H7 (cell line): Measurements from ENCODE around the gene PHAF1. TPM values are rescaled to one million over a fixed set of nuclear protein-coding genes. Genes with fewer than 3 reads are reported as not detected.
A peak's percentile ranks its signal among the peaks of the same experiment; 100 is the strongest.

Source experiments
- DNase-seq: peaks from one replicate; pipeline ENCODE4 v3.0.0; 2012
- H3K27me3 ChIP-seq: 2 replicates; pipeline ENCODE4 v1.6.0; 2011; ENCODE audit warnings: mild to moderate bottlenecking, low read length; ENCODE audit not compliant: control insufficient read depth, insufficient read depth
- H3K36me3 ChIP-seq: replicated peaks from 2 replicates; pipeline ENCODE4 v1.5.1; 2011; ENCODE audit warnings: low read length; ENCODE audit not compliant: control insufficient read depth, insufficient read depth
- H3K4me3 ChIP-seq: 2 replicates; pipeline ENCODE4 v1.5.1; 2011; ENCODE audit warnings: low read depth, mild to moderate bottlenecking, control low read depth, low read length, moderate library complexity; ENCODE audit not compliant: insufficient read depth
- total RNA-seq: library from RNA; depleted of rRNA; stranded (reverse); fragments of >200 nt; shearing (Covaris generic); gene quantifications from 2 replicates; pipeline ENCODE4 v1.2.3, GENCODE V29; 2014

PHAF1 gene
- total RNA-seq, 1 experiment from 2014 or later, result 24.1 TPM

- peaks cover 99% of the 10 kb centered on the region for H3K27me3 ChIP-seq
Observed at GRCh38 chr16:67157892-67158635, 48.3 kb downstream of the PHAF1 start.

GRCh38 chr16:67158637-67159600 lies 49.2 kb downstream of the PHAF1 start:
- Histone ChIP-seq H3K36me3 (no peaks in the 10 kb centered on the region), H3K4me3 (peak overlapping the region; percentile 58), H3K27me3 (peaks cover 99% of the 10 kb centered on the region)
- DNase-seq, result peak; percentile 78

More at GRCh38 chr16:67157892-67158635, 48.3 kb downstream of the PHAF1 start:
- DNase-seq, result no peak
- H3K36me3 ChIP-seq, result no peaks in the 10 kb centered on the region
- no peak overlapping the region for H3K4me3 ChIP-seq

- H3K4me3 ChIP-seq, result no peak overlapping the region
- peak; percentile 75 for DNase-seq
Observed at GRCh38 chr16:67161595-67162058, 51.9 kb downstream of the PHAF1 start.

GRCh38 chr16:67162506-67163163 lies 52.9 kb downstream of the PHAF1 start:
- H3K27me3 ChIP-seq, result peaks cover 99% of the 10 kb centered on the region
- H3K4me3 ChIP-seq, result peak overlapping the region; percentile 43; the same call in 1 of the 2 replicates
- H3K36me3 ChIP-seq, result no peaks in the 10 kb centered on the region
- DNase-seq, result peak; percentile 77

More at GRCh38 chr16:67161595-67162058, 51.9 kb downstream of the PHAF1 start:
- no peaks in the 10 kb centered on the region for H3K36me3 ChIP-seq
- H3K27me3 ChIP-seq, result peaks cover 99% of the 10 kb centered on the region

- Histone ChIP-seq H3K27me3 (peaks cover 99% of the 10 kb centered on the region), H3K4me3 (peak overlapping the region; percentile 43), H3K36me3 (no peaks in the 10 kb centered on the region)
- peak; percentile 84 for DNase-seq
Observed at GRCh38 chr16:67163164-67163998, 53.6 kb downstream of the PHAF1 start.

- peak; percentile 76 for DNase-seq
Observed at GRCh38 chr16:67163999-67164558, 54.3 kb downstream of the PHAF1 start.

GRCh38 chr16:67164599-67165061 lies 54.9 kb downstream of the PHAF1 start, which contains the start of gene HSF4:
TSS of gene HSF4 (plus strand) at chr16:67164745. CDS start at chr16:67164812, 67 bp downstream.
- Histone ChIP-seq H3K36me3 (no peaks in the 10 kb centered on the region), H3K4me3 (peak within 1 kb of the TSS; percentile 43), H3K27me3 (peaks cover 99% of the 10 kb centered on the region)
- DNase-seq, result peak; percentile 90

More at GRCh38 chr16:67163999-67164558, 54.3 kb downstream of the PHAF1 start:
- H3K4me3 ChIP-seq, result peak overlapping the region; percentile 43
- H3K27me3 ChIP-seq, result peaks cover 99% of the 10 kb centered on the region
- no peaks in the 10 kb centered on the region for H3K36me3 ChIP-seq

GRCh38 chr16:67165121-67166078 lies 55.7 kb downstream of the PHAF1 start:
- Histone ChIP-seq H3K27me3 (peaks cover 93% of the 10 kb centered on the region), H3K4me3 (peak overlapping the region; percentile 33), H3K36me3 (no peaks in the 10 kb centered on the region)
- peak; percentile 81 for DNase-seq

- H3K36me3 ChIP-seq, result no peaks in the 10 kb centered on the region
- DNase-seq, result peak; percentile 63
- H3K27me3 ChIP-seq, result peaks cover 91% of the 10 kb centered on the region
- no peak overlapping the region for H3K4me3 ChIP-seq
Observed at GRCh38 chr16:67166110-67166547, 56.4 kb downstream of the PHAF1 start.

- Histone ChIP-seq H3K36me3 (no peaks in the 10 kb centered on the region), H3K4me3 (no peak overlapping the region), H3K27me3 (peaks cover 91% of the 10 kb centered on the region)
- no peak for DNase-seq
Observed at GRCh38 chr16:67166598-67167168, 56.9 kb downstream of the PHAF1 start.

GRCh38 chr16:67167588-67167987 lies 57.8 kb downstream of the PHAF1 start:
- no peak overlapping the region for H3K4me3 ChIP-seq
- no peak for DNase-seq
- H3K36me3 ChIP-seq, result no peaks in the 10 kb centered on the region
- H3K27me3 ChIP-seq, result peaks cover 90% of the 10 kb centered on the region

GRCh38 chr16:67169011-67169451 lies 59.3 kb downstream of the PHAF1 start:
- Histone ChIP-seq H3K27me3 (peaks cover 89% of the 10 kb centered on the region), H3K4me3 (peak overlapping the region; percentile 44; the same call in 1 of the 2 replicates), H3K36me3 (no peaks in the 10 kb centered on the region)
- DNase-seq, result no peak
